HL-60 (cell line): Measurements from ENCODE around the gene EDN3.
"Not testable (repeated sequence)": the region's sequence is repeated elsewhere in the genome, so short reads cannot be mapped to it uniquely, and the experiment has no call there.

Source experiments
- DNase-seq, 2 experiments: peaks; one replicate each; pipeline ENCODE4 v3.0.0-alpha.2; 2010 to 2020; ENCODE audit warnings: low read depth in 1 of 2, low spot score in 1 of 2
- H3K27ac ChIP-seq: fragments of 250-450 bp; sonication (Bioruptor Pico); replicated peaks from 2 replicates; pipeline ENCODE4 v1.5.1; 2020; ENCODE audit warnings: mild to moderate bottlenecking, moderate library complexity
- H3K27me3 ChIP-seq: fragments of 250-450 bp; sonication (Bioruptor Pico); 2 replicates; pipeline ENCODE4 v1.5.1; 2021; ENCODE audit warnings: mild to moderate bottlenecking, moderate library complexity; ENCODE audit not compliant: insufficient read depth, poor library complexity, severe bottlenecking
- H3K4me3 ChIP-seq: replicated peaks from 2 replicates; pipeline ENCODE4 v1.5.1; 2011; ENCODE audit warnings: mild to moderate bottlenecking, control low read depth, low read length; ENCODE audit not compliant: insufficient read depth
- GABPA ChIP-seq: IDR thresholded peaks from 2 replicates; pipeline ENCODE4 v1.6.1; 2012; ENCODE audit warnings: low read depth
- POLR2AphosphoS5 ChIP-seq: IDR thresholded peaks from 2 replicates; pipeline ENCODE4 v1.6.1; 2012; ENCODE audit warnings: low read depth
- SPI1 ChIP-seq: IDR thresholded peaks from 2 replicates; pipeline ENCODE4 v1.6.1; 2012; ENCODE audit warnings: low read depth, mild to moderate bottlenecking, borderline replicate concordance
- TF ChIP-seq, protein P1 (sequence below): IDR thresholded peaks from one replicate; pipeline ENCODE4 v1.5.1; 2011; ENCODE audit warnings: low read length, control low read depth, inconsistent platforms; ENCODE audit not compliant: insufficient read depth
- TF ChIP-seq, protein P2 (sequence below): IDR thresholded peaks from 2 replicates; pipeline ENCODE4 v1.6.1; 2012; ENCODE audit warnings: low read depth; ENCODE audit not compliant: insufficient replicate concordance

EDN3 gene

DNA sequence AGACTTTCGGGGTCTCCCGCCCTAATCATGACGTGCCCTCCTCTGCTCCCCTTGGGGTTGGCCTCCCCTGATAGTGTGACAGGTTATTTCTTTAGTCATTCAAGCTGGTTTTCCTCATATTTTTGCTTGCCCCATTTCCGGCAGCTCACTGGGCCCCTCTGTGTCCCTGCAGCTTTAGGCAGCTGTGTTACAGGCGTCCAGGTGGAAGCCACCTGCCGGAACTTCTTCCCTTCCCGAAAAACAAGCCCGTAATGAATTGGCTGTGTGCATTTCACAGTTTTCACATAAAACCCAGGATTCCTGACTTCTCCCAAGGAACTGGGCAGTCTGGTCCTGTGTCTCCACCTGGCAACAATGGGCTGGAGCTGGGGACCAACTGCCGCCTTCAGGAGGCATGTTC, 52.6 kb downstream of the EDN3 start:
- no peak overlapping the region for H3K27ac ChIP-seq
- no peaks in the 10 kb centered on the region for H3K27me3 ChIP-seq
- no peak for TF ChIP-seq GABPA
- TF ChIP-seq, protein P1, sequence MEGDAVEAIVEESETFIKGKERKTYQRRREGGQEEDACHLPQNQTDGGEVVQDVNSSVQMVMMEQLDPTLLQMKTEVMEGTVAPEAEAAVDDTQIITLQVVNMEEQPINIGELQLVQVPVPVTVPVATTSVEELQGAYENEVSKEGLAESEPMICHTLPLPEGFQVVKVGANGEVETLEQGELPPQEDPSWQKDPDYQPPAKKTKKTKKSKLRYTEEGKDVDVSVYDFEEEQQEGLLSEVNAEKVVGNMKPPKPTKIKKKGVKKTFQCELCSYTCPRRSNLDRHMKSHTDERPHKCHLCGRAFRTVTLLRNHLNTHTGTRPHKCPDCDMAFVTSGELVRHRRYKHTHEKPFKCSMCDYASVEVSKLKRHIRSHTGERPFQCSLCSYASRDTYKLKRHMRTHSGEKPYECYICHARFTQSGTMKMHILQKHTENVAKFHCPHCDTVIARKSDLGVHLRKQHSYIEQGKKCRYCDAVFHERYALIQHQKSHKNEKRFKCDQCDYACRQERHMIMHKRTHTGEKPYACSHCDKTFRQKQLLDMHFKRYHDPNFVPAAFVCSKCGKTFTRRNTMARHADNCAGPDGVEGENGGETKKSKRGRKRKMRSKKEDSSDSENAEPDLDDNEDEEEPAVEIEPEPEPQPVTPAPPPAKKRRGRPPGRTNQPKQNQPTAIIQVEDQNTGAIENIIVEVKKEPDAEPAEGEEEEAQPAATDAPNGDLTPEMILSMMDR = no peak
- TF ChIP-seq, protein P2, sequence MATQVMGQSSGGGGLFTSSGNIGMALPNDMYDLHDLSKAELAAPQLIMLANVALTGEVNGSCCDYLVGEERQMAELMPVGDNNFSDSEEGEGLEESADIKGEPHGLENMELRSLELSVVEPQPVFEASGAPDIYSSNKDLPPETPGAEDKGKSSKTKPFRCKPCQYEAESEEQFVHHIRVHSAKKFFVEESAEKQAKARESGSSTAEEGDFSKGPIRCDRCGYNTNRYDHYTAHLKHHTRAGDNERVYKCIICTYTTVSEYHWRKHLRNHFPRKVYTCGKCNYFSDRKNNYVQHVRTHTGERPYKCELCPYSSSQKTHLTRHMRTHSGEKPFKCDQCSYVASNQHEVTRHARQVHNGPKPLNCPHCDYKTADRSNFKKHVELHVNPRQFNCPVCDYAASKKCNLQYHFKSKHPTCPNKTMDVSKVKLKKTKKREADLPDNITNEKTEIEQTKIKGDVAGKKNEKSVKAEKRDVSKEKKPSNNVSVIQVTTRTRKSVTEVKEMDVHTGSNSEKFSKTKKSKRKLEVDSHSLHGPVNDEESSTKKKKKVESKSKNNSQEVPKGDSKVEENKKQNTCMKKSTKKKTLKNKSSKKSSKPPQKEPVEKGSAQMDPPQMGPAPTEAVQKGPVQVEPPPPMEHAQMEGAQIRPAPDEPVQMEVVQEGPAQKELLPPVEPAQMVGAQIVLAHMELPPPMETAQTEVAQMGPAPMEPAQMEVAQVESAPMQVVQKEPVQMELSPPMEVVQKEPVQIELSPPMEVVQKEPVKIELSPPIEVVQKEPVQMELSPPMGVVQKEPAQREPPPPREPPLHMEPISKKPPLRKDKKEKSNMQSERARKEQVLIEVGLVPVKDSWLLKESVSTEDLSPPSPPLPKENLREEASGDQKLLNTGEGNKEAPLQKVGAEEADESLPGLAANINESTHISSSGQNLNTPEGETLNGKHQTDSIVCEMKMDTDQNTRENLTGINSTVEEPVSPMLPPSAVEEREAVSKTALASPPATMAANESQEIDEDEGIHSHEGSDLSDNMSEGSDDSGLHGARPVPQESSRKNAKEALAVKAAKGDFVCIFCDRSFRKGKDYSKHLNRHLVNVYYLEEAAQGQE = no peak
- TF ChIP-seq POLR2AphosphoS5 = no peak
- no peak for TF ChIP-seq SPI1
- H3K4me3 ChIP-seq = no peak overlapping the region
- no peak for DNase-seq

DNA sequence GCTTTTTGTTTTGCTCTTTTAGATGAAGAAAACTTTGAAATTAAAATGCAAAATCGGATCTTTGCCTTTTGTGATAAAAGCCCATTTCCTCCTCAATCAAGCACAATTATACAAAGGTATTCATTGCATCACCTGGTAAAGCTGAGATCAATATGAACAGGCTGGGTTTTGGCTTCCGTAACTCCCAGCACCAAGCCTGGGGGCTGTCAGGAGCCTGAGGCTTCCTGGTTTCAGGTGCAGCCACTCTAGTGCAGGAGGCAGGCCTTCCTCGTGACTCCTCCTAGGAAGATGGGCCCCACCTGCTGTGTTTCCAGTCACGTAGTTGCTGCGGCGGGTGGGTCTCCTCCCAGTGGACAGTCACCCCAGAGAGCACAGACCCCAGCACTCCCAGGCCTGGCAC, 54.0 kb downstream of the EDN3 start:
- TF ChIP-seq, protein P1 = no peak
- no peak for TF ChIP-seq POLR2AphosphoS5
- no peaks in the 10 kb centered on the region for H3K27me3 ChIP-seq
- H3K4me3 ChIP-seq = no peak overlapping the region
- DNase-seq = no peak
- H3K27ac ChIP-seq = no peak overlapping the region

DNA sequence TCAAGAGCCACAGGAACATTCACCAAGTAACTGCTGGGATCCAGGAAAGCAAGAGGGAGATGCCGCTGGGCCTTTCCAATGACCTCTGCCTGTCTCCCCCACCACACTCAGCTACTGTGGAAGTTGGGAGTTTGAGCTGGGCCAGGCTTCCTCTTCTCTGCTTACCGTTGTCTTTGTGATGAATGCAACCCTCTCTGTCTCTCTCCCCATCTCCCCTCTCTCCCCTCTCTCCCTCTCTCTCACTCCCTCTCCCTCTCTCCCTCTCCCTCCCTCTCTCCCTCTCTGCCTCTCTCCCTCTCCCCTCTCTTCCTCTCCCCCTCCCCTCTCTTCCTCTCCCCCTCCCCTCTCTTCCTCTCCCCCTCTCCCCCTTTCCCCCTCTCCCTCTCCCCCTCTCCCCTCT, 54.8 kb downstream of the EDN3 start:
- Histone ChIP-seq H3K27ac (no peak overlapping the region), H3K27me3 (no peaks in the 10 kb centered on the region), H3K4me3 (no peak overlapping the region)
- DNase-seq = no peak
- TF ChIP-seq SPI1 (no peak), POLR2AphosphoS5 (no peak), GABPA (no peak)
- TF ChIP-seq, protein P1 = no peak
- TF ChIP-seq, protein P2 = no peak

DNA sequence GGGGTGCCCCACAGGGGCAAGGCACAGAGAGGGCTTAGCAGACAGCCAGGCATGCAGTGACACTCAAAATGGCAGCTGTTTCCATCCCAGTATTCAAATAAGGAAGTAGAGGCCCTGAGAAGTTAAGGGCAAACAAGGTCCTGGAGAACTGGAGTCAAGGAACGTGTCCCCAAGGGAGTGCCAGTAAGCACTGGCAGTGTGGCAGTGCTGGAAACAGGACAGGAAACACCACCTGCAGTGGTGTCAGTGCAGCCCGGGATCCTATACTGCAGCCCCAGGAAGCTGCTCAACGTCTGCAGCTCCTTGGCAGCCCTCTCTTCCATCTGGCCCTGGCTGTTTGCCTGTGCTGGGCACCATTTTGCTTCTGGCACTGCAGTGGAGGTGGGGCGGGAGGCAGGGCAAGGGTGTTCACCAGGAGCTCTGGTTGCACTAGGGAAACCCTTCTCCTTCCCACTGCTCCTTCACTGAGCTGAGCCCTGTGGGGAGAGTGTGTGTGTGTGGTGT, 56.3 kb downstream of the EDN3 start:
- TF ChIP-seq, protein P1 = no peak
- TF ChIP-seq GABPA (no peak), POLR2AphosphoS5 (no peak), SPI1 (no peak)
- TF ChIP-seq, protein P2 = no peak
- Histone ChIP-seq H3K27ac (no peak overlapping the region), H3K27me3 (no peaks in the 10 kb centered on the region), H3K4me3 (no peak overlapping the region)
- DNase-seq = no peak

DNA sequence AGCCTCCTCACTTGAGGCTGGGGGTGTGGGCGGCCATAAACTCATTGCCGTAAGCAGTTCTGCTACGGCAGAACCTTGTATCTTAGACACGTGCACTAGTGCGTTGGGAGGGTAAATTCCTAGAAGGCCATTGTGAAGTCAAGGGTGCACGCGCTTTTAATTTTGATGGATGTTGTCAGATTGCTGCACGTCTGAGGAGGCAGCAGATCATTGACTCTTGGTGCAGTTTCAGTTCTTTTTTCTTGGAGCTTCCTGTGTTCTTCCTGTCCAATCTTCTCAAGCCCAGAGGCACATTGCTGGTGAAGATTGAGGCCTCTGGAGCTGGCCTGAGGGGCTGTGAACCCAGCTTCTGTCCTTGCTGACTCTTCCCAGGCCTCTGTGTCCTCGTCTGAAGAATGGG, 58.4 kb downstream of the EDN3 start:
- not testable (repeated sequence) for H3K4me3 ChIP-seq, H3K27ac ChIP-seq, DNase-seq, H3K27me3 ChIP-seq
